ENCODE results near the gene TAS2R60.

TAS2R60 gene

GRCh38 chr7:143426479-143427142 is 16.6 kb upstream of the TAS2R60 start:
- POLR2A ChIA-PET = no interaction called here
- CTCF ChIA-PET = interaction anchor here (1.3 to 2.1 kb wide), 2 partner anchors 10 to 47 kb away, joined by 3 to 23 read pairs; no protein-coding TSS in a partner anchor

GRCh38 chr7:143429770-143430698 is 13.2 kb upstream of the TAS2R60 start:
- H3K4me3 ChIP-seq (ENCODE audit: low read depth, low read length) = no peak overlapping the region
- TF ChIP-seq CTCF (IDR thresholded peaks at IDR 0.05; ENCODE audit: insufficient read depth, low read length, missing control alignments) = no peak
- ChIA-PET CTCF (interaction anchor here (1.1 kb wide), 1 partner anchor 14 kb away, joined by 4 read pairs; no protein-coding TSS in a partner anchor), POLR2A (no interaction called here)
- no peak for DNase-seq (ENCODE audit: low read depth, low spot score)

More at GRCh38 chr7:143426479-143427142, 16.6 kb upstream of the TAS2R60 start:
- no peak for DNase-seq (ENCODE audit: low read depth, low spot score)
- H3K4me3 ChIP-seq (ENCODE audit: low read depth, low read length) = no peak overlapping the region
- TF ChIP-seq CTCF (IDR thresholded peaks at IDR 0.05; ENCODE audit: insufficient read depth, low read length, missing control alignments) = no peak

GRCh38 chr7:143431109-143431508 is 12.1 kb upstream of the TAS2R60 start:
- POLR2A ChIA-PET = no interaction called here

GRCh38 chr7:143433759-143434158 is 9.5 kb upstream of the TAS2R60 start:
- ChIA-PET CTCF (interaction anchor here (0.6 to 2.5 kb wide), 3 partner anchors 11 to 17 kb away, joined by 3 to 10 read pairs (median 7); no protein-coding TSS in a partner anchor), POLR2A (no interaction called here)
- H3K4me3 ChIP-seq (ENCODE audit: low read depth, low read length) = no peak overlapping the region
- no peak for DNase-seq (ENCODE audit: low read depth, low spot score)
- no peak for TF ChIP-seq CTCF (IDR thresholded peaks at IDR 0.05; ENCODE audit: insufficient read depth, low read length, missing control alignments)

More at GRCh38 chr7:143431109-143431508, 12.1 kb upstream of the TAS2R60 start:
- H3K4me3 ChIP-seq (ENCODE audit: low read depth, low read length) = no peak overlapping the region
- DNase-seq (ENCODE audit: low read depth, low spot score) = no peak
- no peak for TF ChIP-seq CTCF (IDR thresholded peaks at IDR 0.05; ENCODE audit: insufficient read depth, low read length, missing control alignments)
- CTCF ChIA-PET = interaction anchor here (1.3 to 2.5 kb wide), 3 partner anchors 8 to 22 kb away, joined by 3 to 14 read pairs (median 7); no protein-coding TSS in a partner anchor

- POLR2A ChIA-PET = no interaction called here
- CTCF ChIA-PET = interaction anchor here (1.8 kb wide), 1 partner anchor 18 kb away, joined by 10 read pairs; no protein-coding TSS in a partner anchor
- TF ChIP-seq CTCF (IDR thresholded peaks at IDR 0.05; ENCODE audit: insufficient read depth, low read length, missing control alignments) = no peak
- no peak overlapping the region for H3K4me3 ChIP-seq (ENCODE audit: low read depth, low read length)
- DNase-seq (ENCODE audit: low read depth, low spot score) = no peak
These were observed 8.6 kb upstream of the TAS2R60 start for GRCh38 chr7:143434660-143435059.

- ChIA-PET CTCF (interaction anchor here (1.8 kb wide), 1 partner anchor 18 kb away, joined by 10 read pairs; no protein-coding TSS in a partner anchor), POLR2A (no interaction called here)
- TF ChIP-seq CTCF (IDR thresholded peaks at IDR 0.05; ENCODE audit: insufficient read depth, low read length, missing control alignments) = no peak
- DNase-seq (ENCODE audit: low read depth, low spot score) = no peak
- no peak overlapping the region for H3K4me3 ChIP-seq (ENCODE audit: low read depth, low read length)
These were observed 8.0 kb upstream of the TAS2R60 start for GRCh38 chr7:143435266-143435665.

All from AG04449 (cell line).